HCT116 (cell line): Measurements from ENCODE around the gene IL3RA. TPM values are rescaled to one million over a fixed set of nuclear protein-coding genes. Genes with fewer than 3 reads are reported as not detected.

Experiments used
- ATAC-seq: fragments of 200-7000 bp; cut with Tn5 transposase; 2 replicates; pipeline ENCODE4 v1.9.1; 2020; ENCODE audit warnings: mild to moderate bottlenecking, moderate library complexity
- BruUV-seq: library from RNA; stranded (reverse); fragments of 400-500 nt; replicated peaks from 2 replicates; lab custom pipeline; 2021; lab: Mats Ljungman, UMichigan
- CTCF ChIA-PET: fragments of 300-600 bp; sonication (Branson Sonifier 250); formaldehyde crosslinking; loops from one replicate; lab custom pipeline; 2021; ENCODE audit warnings: antibody characterized with exemption; lab: Charles Lee
- POLR2A ChIA-PET: fragments of 300-600, 350-600 bp; sonication (Branson Sonifier 250); formaldehyde crosslinking; loops from one replicate; lab custom pipeline; 2021; ENCODE audit warnings: antibody characterized with exemption; lab: Charles Lee
- RAD21 ChIA-PET, 2 experiments: fragments of 300-600 bp; sonication (Branson Sonifier 250); formaldehyde crosslinking; loops; one replicate each; lab custom pipeline; 2023; ENCODE audit warnings: low total read pairs in 2 of 2; ENCODE audit not compliant: uncharacterized antibody in 2 of 2, unreplicated experiment in 2 of 2, low non-redundant PET in 1 of 2; lab: Charles Lee
- DNase-seq: peaks from one replicate; pipeline ENCODE4 v3.0.0-alpha.2; 2010; ENCODE audit warnings: low read depth, low spot score
- H2AFZ ChIP-seq: fragments of 200-600 bp; shearing (Covaris generic), sonication (generic); 2 replicates; pipeline ENCODE4 v1.6.1; 2017; ENCODE audit warnings: low read depth, mixed run types, mixed read lengths, antibody characterized with exemption, low read length; ENCODE audit not compliant: poor library complexity, severe bottlenecking
- H3K27ac ChIP-seq: 2 replicates; pipeline ENCODE4 v1.5.1; 2012; ENCODE audit warnings: low read depth, low read length
- H3K27me3 ChIP-seq: fragments of 200-600 bp; sonication (generic); 2 replicates; pipeline ENCODE4 v1.6.1; 2016; ENCODE audit warnings: mixed run types, low read length, mixed read lengths; ENCODE audit not compliant: insufficient read depth
- H3K36me3 ChIP-seq, 2 experiments: fragments of 200-500 bp in 1 of 2; fragments of 200-600 bp in 1 of 2; sonication (Bioruptor generic) in 1 of 2; sonication (generic) in 1 of 2; 2 replicates each; pipeline versions ENCODE4 v1.5.1 to v1.6.1; 2014 to 2016; ENCODE audit warnings: low read length in 2 of 2, inconsistent platforms in 1 of 2, mixed read lengths in 1 of 2, mixed run types in 1 of 2; ENCODE audit not compliant: insufficient read depth in 2 of 2, control insufficient read depth in 1 of 2
- H3K4me1 ChIP-seq, 2 experiments: fragments of 200-600 bp in 1 of 2; sonication (generic) in 1 of 2; 2 replicates each; pipeline versions ENCODE4 v1.5.1 to v1.6.1; 2012 to 2017; ENCODE audit warnings: low read length in 2 of 2, inconsistent platforms in 1 of 2, mild to moderate bottlenecking in 1 of 2, mixed read lengths in 1 of 2, mixed run types in 1 of 2, moderate library complexity in 1 of 2; ENCODE audit not compliant: insufficient read depth in 2 of 2, control insufficient read depth in 1 of 2
- H3K4me2 ChIP-seq: fragments of 200-600 bp; sonication (generic); 2 replicates; pipeline ENCODE4 v1.6.1; 2017; ENCODE audit warnings: mixed run types, low read length, mixed read lengths
- H3K4me3 ChIP-seq, 2 experiments: fragments of 200-600 bp in 1 of 2; sonication (generic) in 1 of 2; replicated peaks in 1 of 2; 2 replicates each; pipeline ENCODE4 v1.5.1; 2011 to 2016; ENCODE audit warnings: low read length in 2 of 2, control low read depth in 1 of 2, low read depth in 1 of 2, mild to moderate bottlenecking in 1 of 2, mixed read lengths in 1 of 2, mixed run types in 1 of 2
- H3K79me2 ChIP-seq: fragments of 200-600 bp; sonication (generic); 2 replicates; pipeline ENCODE4 v1.6.1; 2017; ENCODE audit warnings: mild to moderate bottlenecking, mixed run types, low read length, moderate library complexity, mixed read lengths; ENCODE audit not compliant: insufficient read depth
- H3K9ac ChIP-seq: fragments of 200-600 bp; sonication (generic); 2 replicates; pipeline ENCODE4 v1.6.1; 2016; ENCODE audit warnings: low read length, mixed read lengths
- H3K9me2 ChIP-seq: fragments of 200-600 bp; sonication (generic), shearing (Covaris generic); 2 replicates; pipeline ENCODE4 v1.6.1; 2017; ENCODE audit warnings: mixed run types, mild to moderate bottlenecking, moderate library complexity; ENCODE audit not compliant: insufficient read depth
- H3K9me3 ChIP-seq, 2 experiments: fragments of 200-500 bp in 1 of 2; fragments of 200-600 bp in 1 of 2; sonication (Bioruptor generic) in 1 of 2; sonication (generic) in 1 of 2; 2 replicates each; pipeline ENCODE4 v1.6.1; 2014 to 2017; ENCODE audit warnings: low read length in 2 of 2, mixed read lengths in 2 of 2, inconsistent platforms in 1 of 2, low read depth in 1 of 2, mild to moderate bottlenecking in 1 of 2, mixed run types in 1 of 2, moderate library complexity in 1 of 2; ENCODE audit not compliant: control insufficient read depth in 1 of 2, insufficient read depth in 1 of 2
- H4K20me1 ChIP-seq: fragments of 200-600 bp; sonication (generic), shearing (Covaris generic); 2 replicates; pipeline ENCODE4 v1.6.1; 2017; ENCODE audit warnings: mixed run types, mild to moderate bottlenecking, moderate library complexity; ENCODE audit not compliant: insufficient read depth
- CBX3 ChIP-seq: IDR thresholded peaks from 2 replicates; pipeline ENCODE4 v1.6.1; 2012; ENCODE audit warnings: low read depth
- CEBPB ChIP-seq: IDR thresholded peaks from 2 replicates; pipeline ENCODE4 v1.6.1; 2012; ENCODE audit warnings: low read depth
- EGR1 ChIP-seq: IDR thresholded peaks from 2 replicates; pipeline ENCODE4 v1.6.1; 2012; ENCODE audit warnings: low read depth
- FOSL1 ChIP-seq: IDR thresholded peaks from 2 replicates; pipeline ENCODE4 v1.6.1; 2012; ENCODE audit warnings: low read depth
- JUND ChIP-seq: IDR thresholded peaks from 2 replicates; pipeline ENCODE4 v1.6.1; 2012
- MAX ChIP-seq: IDR thresholded peaks from 2 replicates; pipeline ENCODE4 v1.6.1; 2012
- POLR2A ChIP-seq: IDR thresholded peaks from 2 replicates; pipeline ENCODE4 v1.7.0; 2011; ENCODE audit warnings: borderline replicate concordance; ENCODE audit not compliant: insufficient read depth, insufficient read length; ENCODE audit errors: extremely low read depth
- RAD21 ChIP-seq: IDR thresholded peaks from 2 replicates; pipeline ENCODE4 v1.6.1; 2012; ENCODE audit warnings: low read depth, mild to moderate bottlenecking
- REST ChIP-seq: IDR thresholded peaks from 2 replicates; pipeline ENCODE4 v1.6.1; 2012; ENCODE audit warnings: low read depth
- SIN3A ChIP-seq: IDR thresholded peaks from 2 replicates; pipeline ENCODE4 v1.6.1; 2012; ENCODE audit warnings: low read depth
- SP1 ChIP-seq: IDR thresholded peaks from 2 replicates; pipeline ENCODE4 v1.6.1; 2012; ENCODE audit warnings: low read depth
- SRF ChIP-seq: IDR thresholded peaks from 2 replicates; pipeline ENCODE4 v1.6.1; 2012; ENCODE audit warnings: low read depth
- YY1 ChIP-seq: IDR thresholded peaks from 2 replicates; pipeline ENCODE4 v1.6.1; 2011; ENCODE audit warnings: low read length, low read depth, moderate library complexity, mild to moderate bottlenecking; ENCODE audit not compliant: insufficient replicate concordance; ENCODE audit errors: extremely low read depth
- ZFX ChIP-seq: fragments of 450-650 bp; IDR thresholded peaks from 2 replicates; pipeline ENCODE4 v1.6.1; 2017
- intact Hi-C: fragments of 100-400 bp; cut with micrococcal nuclease; formaldehyde crosslinking; loops from 2 replicates; pipeline ENCODE4 v1.10.0; 2022
- total RNA-seq: library from RNA; stranded (reverse); gene quantifications from one replicate; pipeline ENCODE4 v1.2.1, GENCODE V29; 2021; ENCODE audit not compliant: unreplicated experiment
- TF ChIP-seq, protein P1 (sequence below): IDR thresholded peaks from 2 replicates; pipeline ENCODE4 v1.6.1; 2012

The IL3RA gene
- total RNA-seq, 1 experiment from 2014 or later: not detected

- Histone ChIP-seq H3K36me3 (peaks cover 8 to 53% of the 10 kb centered on the region in 2 experiments), H3K9me3 (no peaks in the 10 kb centered on the region), H3K9me2 (no peaks in the 10 kb centered on the region), H3K27me3 (no peaks in the 10 kb centered on the region), H3K4me3 (no peak overlapping the region), H3K4me1 (peaks cover 10 to 28% of the 10 kb centered on the region in 2 experiments; a peak in 3 of 4 replicates), H3K9ac (no peak overlapping the region), H3K79me2 (peaks cover 64% of the 10 kb centered on the region), H3K4me2 (peak overlapping the region; percentile 84; the same call in 1 of the 2 replicates), H3K27ac (no peak overlapping the region), H2AFZ (no peak overlapping the region), H4K20me1 (peaks cover 4% of the 10 kb centered on the region; the same call in 1 of the 2 replicates)
- DNase-seq: no peak
- CTCF ChIA-PET: no interaction called here
- intact Hi-C loops: no loop called here
- POLR2A ChIA-PET: no interaction called here
- BruUV-seq: no TSS peak
- no peak for ATAC-seq
- TF ChIP-seq YY1: no peak
- no peak for TF ChIP-seq MAX
- TF ChIP-seq CEBPB: no peak
- TF ChIP-seq FOSL1: no peak
- no peak for TF ChIP-seq RAD21
- RAD21 ChIA-PET: no interaction called here
These were observed 53.4 kb downstream of the IL3RA start for GRCh38 chrX:1389993-1390285.

GRCh38 chrX:1390621-1391369 lies 54.2 kb downstream of the IL3RA start:
- RAD21 ChIA-PET: no interaction called here
- H4K20me1 ChIP-seq: peaks cover 4% of the 10 kb centered on the region; the same call in 1 of the 2 replicates
- peaks cover 10 to 19% of the 10 kb centered on the region in 2 experiments; a peak in 3 of 4 replicates for H3K4me1 ChIP-seq
- no peak overlapping the region for H2AFZ ChIP-seq
- POLR2A ChIA-PET: no interaction called here
- no peaks in the 10 kb centered on the region for H3K9me3 ChIP-seq
- peaks cover 69% of the 10 kb centered on the region for H3K79me2 ChIP-seq
- no peaks in the 10 kb centered on the region for H3K9me2 ChIP-seq
- H3K36me3 ChIP-seq: peaks cover 8 to 52% of the 10 kb centered on the region in 2 experiments
- DNase-seq: no peak
- ATAC-seq: no peak
- peak overlapping the region; percentile 95 to 96 for H3K4me3 ChIP-seq
- H3K27me3 ChIP-seq: no peaks in the 10 kb centered on the region
- CTCF ChIA-PET: no interaction called here
- H3K9ac ChIP-seq: peak overlapping the region; percentile 94
- TSS peak; percentile 41 for BruUV-seq
- peak overlapping the region; percentile 98 for H3K27ac ChIP-seq
- intact Hi-C loops: no loop called here
- H3K4me2 ChIP-seq: peak overlapping the region; percentile 84
- TF ChIP-seq, protein P1, sequence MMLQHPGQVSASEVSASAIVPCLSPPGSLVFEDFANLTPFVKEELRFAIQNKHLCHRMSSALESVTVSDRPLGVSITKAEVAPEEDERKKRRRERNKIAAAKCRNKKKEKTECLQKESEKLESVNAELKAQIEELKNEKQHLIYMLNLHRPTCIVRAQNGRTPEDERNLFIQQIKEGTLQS: no peak
- no peak for TF ChIP-seq YY1
- TF ChIP-seq FOSL1: no peak
- TF ChIP-seq SIN3A: no peak
- TF ChIP-seq CBX3: no peak
- TF ChIP-seq EGR1: no peak
- TF ChIP-seq MAX: no peak
- TF ChIP-seq JUND: no peak
- no peak for TF ChIP-seq POLR2A
- TF ChIP-seq REST: no peak
- no peak for TF ChIP-seq SP1
- no peak for TF ChIP-seq ZFX
- TF ChIP-seq SRF: no peak
